PC-9 (cell line): ENCODE results near the gene TUBGCP2. TPM values are rescaled to one million over a fixed set of nuclear protein-coding genes. Genes with fewer than 3 reads are reported as not detected.

Experiments
- BruUV-seq: library from RNA; stranded (reverse); fragments of 400-500 nt; replicated peaks from 2 replicates; lab custom pipeline; 2021; lab: Mats Ljungman, UMichigan
- CTCF ChIA-PET: fragments of 300-600 bp; sonication (Branson Sonifier 250); formaldehyde crosslinking; loops from one replicate; lab custom pipeline; 2022; ENCODE audit warnings: antibody characterized with exemption; lab: Charles Lee
- POLR2A ChIA-PET: fragments of 300-600 bp; sonication (Branson Sonifier 250); formaldehyde crosslinking; loops from one replicate; lab custom pipeline; 2022; ENCODE audit warnings: antibody characterized with exemption; ENCODE audit not compliant: unreplicated experiment; lab: Charles Lee
- DNase-seq, 2 experiments: peaks; one replicate each; pipeline versions ENCODE4 v3.0.0 to v3.0.0-alpha.2; 2015 to 2022; ENCODE audit warnings: mixed read lengths in 1 of 2
- H2AFZ ChIP-seq: fragments of 200-600 bp; sonication (generic); 2 replicates; pipeline ENCODE4 v1.8.1; 2017; ENCODE audit warnings: antibody characterized with exemption
- H3F3A ChIP-seq: fragments of 200-600 bp; sonication (generic); 2 replicates; pipeline ENCODE4 v1.8.1; 2017; ENCODE audit warnings: antibody characterized with exemption, mild to moderate bottlenecking, low read depth; ENCODE audit not compliant: insufficient read depth
- H3K27ac ChIP-seq: fragments of 200-600 bp; sonication (generic); 2 replicates; pipeline ENCODE4 v1.6.1; 2016; ENCODE audit warnings: mixed run types
- H3K27me3 ChIP-seq: fragments of 200-600 bp; sonication (generic); 2 replicates; pipeline ENCODE4 v1.6.1; 2016; ENCODE audit warnings: low read depth, mixed run types; ENCODE audit not compliant: insufficient read depth
- H3K36me3 ChIP-seq: fragments of 200-600 bp; sonication (generic); 2 replicates; pipeline ENCODE4 v1.6.1; 2016; ENCODE audit warnings: low read depth, mixed run types
- H3K4me1 ChIP-seq: fragments of 200-600 bp; sonication (generic); replicated peaks from 2 replicates; pipeline ENCODE4 v1.6.1; 2016; ENCODE audit warnings: mixed run types; ENCODE audit not compliant: insufficient read depth
- H3K4me2 ChIP-seq: fragments of 200-600 bp; sonication (generic); 2 replicates; pipeline ENCODE4 v1.6.1; 2017; ENCODE audit warnings: mixed run types
- H3K4me3 ChIP-seq: fragments of 200-600 bp; sonication (generic); 2 replicates; pipeline ENCODE4 v1.6.1; 2016; ENCODE audit warnings: mixed run types
- H3K79me2 ChIP-seq: fragments of 200-600 bp; sonication (generic); 2 replicates; pipeline ENCODE4 v1.6.1; 2017; ENCODE audit warnings: low read depth, mixed run types
- H3K9me2 ChIP-seq: fragments of 200-600 bp; sonication (generic); 2 replicates; pipeline ENCODE4 v1.8.1; 2017; ENCODE audit warnings: mild to moderate bottlenecking; ENCODE audit not compliant: insufficient read depth
- H3K9me3 ChIP-seq: fragments of 200-600 bp; sonication (generic); 2 replicates; pipeline ENCODE4 v1.8.1; 2016; ENCODE audit warnings: low read depth; ENCODE audit not compliant: insufficient read depth
- H4K20me1 ChIP-seq: fragments of 200-600 bp; sonication (generic); 2 replicates; pipeline ENCODE4 v1.8.1; 2017; ENCODE audit not compliant: insufficient read depth
- CTCF ChIP-seq: fragments of 200-600 bp; sonication (generic); conservative IDR thresholded peaks from 2 replicates; pipeline ENCODE4 v1.6.1; 2017; ENCODE audit warnings: mixed run types, antibody characterized with exemption, mild to moderate bottlenecking, moderate library complexity
- EZH2 ChIP-seq: fragments of 200-600 bp; sonication (generic); IDR thresholded peaks from 2 replicates; pipeline ENCODE4 v1.8.0; 2017; ENCODE audit warnings: antibody characterized with exemption, low read depth
- intact Hi-C: fragments of 100-400 bp; cut with micrococcal nuclease; formaldehyde crosslinking; loops from one replicate; pipeline ENCODE4 v1.10.0; 2022; ENCODE audit not compliant: unreplicated experiment
- total RNA-seq: library from RNA; stranded (reverse); gene quantifications from 2 replicates; pipeline ENCODE4 v1.2.3, GENCODE V29; 2021

Gene TUBGCP2
- total RNA-seq, 1 experiment from 2014 or later: 52.8 TPM

GRCh38 chr10:133326745-133327650 is 18.3 kb upstream of the TUBGCP2 start:
- CTCF ChIA-PET: interaction anchor here (1.0 kb wide), 1 partner anchor 111 kb away, joined by 3 read pairs; no protein-coding TSS in a partner anchor
- Histone ChIP-seq H3K27ac (no peak overlapping the region), H3K4me1 (no peaks in the 10 kb centered on the region), H3F3A (no peaks in the 10 kb centered on the region), H3K9me2 (no peaks in the 10 kb centered on the region), H3K9me3 (no peaks in the 10 kb centered on the region), H2AFZ (no peak overlapping the region), H3K79me2 (no peaks in the 10 kb centered on the region), H4K20me1 (no peaks in the 10 kb centered on the region), H3K4me2 (no peak overlapping the region), H3K27me3 (peaks cover 5% of the 10 kb centered on the region), H3K36me3 (no peaks in the 10 kb centered on the region), H3K4me3 (no peak overlapping the region)
- POLR2A ChIA-PET: no interaction called here
- TF ChIP-seq CTCF (no peak), EZH2 (no peak)
- BruUV-seq: no TSS peak
- intact Hi-C loops: loop anchor here (10.0 kb wide), 3 partner anchors 68 to 422 kb away; partner anchors contain the start of genes CYP2E1 and MTG1
- no peak for DNase-seq

DNA sequence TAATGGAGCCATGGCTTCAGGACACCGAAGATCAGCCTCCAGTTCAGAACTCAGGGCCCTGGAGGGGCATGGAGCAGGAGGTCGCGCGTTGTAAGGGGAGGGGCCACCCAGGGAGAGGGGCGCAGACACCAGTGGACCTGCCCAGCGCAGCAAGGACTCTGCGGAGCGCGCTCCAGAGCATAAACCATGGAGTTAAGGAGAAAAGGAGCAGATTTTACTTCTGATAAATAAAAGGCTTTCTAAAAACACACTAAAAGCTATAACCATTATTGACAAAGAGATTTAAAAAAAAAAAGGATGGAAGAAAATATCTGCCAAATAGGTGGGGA is 17.5 kb upstream of the TUBGCP2 start:
- ChIA-PET CTCF (interaction anchor here (0.6 kb wide), 1 partner anchor 130 kb away, joined by 4 read pairs; no protein-coding TSS in a partner anchor), POLR2A (no interaction called here)
- Histone ChIP-seq H4K20me1 (no peaks in the 10 kb centered on the region), H3K27me3 (no peaks in the 10 kb centered on the region; the same call in 1 of the 2 replicates), H3K36me3 (no peaks in the 10 kb centered on the region), H3K9me2 (no peaks in the 10 kb centered on the region), H3K4me2 (no peak overlapping the region), H3K79me2 (no peaks in the 10 kb centered on the region), H3F3A (no peaks in the 10 kb centered on the region), H3K27ac (no peak overlapping the region), H3K4me1 (no peaks in the 10 kb centered on the region), H3K4me3 (no peak overlapping the region), H2AFZ (no peak overlapping the region), H3K9me3 (no peaks in the 10 kb centered on the region)
- no peak for DNase-seq
- TF ChIP-seq EZH2 (no peak), CTCF (no peak)
- intact Hi-C loops: loop anchor here (10.0 kb wide), 3 partner anchors 69 to 421 kb away; partner anchors contain the start of genes CYP2E1 and MTG1
- no TSS peak for BruUV-seq

GRCh38 chr10:133325440-133326222 is 17.0 kb upstream of the TUBGCP2 start:
- Histone ChIP-seq H3K79me2 (no peaks in the 10 kb centered on the region), H3K27ac (no peak overlapping the region), H3K4me2 (no peak overlapping the region), H4K20me1 (no peaks in the 10 kb centered on the region), H3K4me3 (no peak overlapping the region), H3K4me1 (no peaks in the 10 kb centered on the region), H3K36me3 (no peaks in the 10 kb centered on the region), H3K27me3 (no peaks in the 10 kb centered on the region), H3K9me3 (no peaks in the 10 kb centered on the region), H3K9me2 (no peaks in the 10 kb centered on the region), H3F3A (no peaks in the 10 kb centered on the region), H2AFZ (no peak overlapping the region)
- no TSS peak for BruUV-seq
- TF ChIP-seq EZH2: no peak
- TF ChIP-seq CTCF: no peak
- ChIA-PET CTCF (interaction anchor here (0.6 kb wide), 1 partner anchor 129 kb away, joined by 4 read pairs; no protein-coding TSS in a partner anchor), POLR2A (no interaction called here)
- intact Hi-C loops: loop anchor here (10.0 kb wide), 3 partner anchors 69 to 421 kb away; partner anchors contain the start of genes CYP2E1 and MTG1
- DNase-seq: no peak
